SK-N-SH (cell line): Measurements from ENCODE around the gene PPIF. TPM values are rescaled to one million over a fixed set of nuclear protein-coding genes. Genes with fewer than 3 reads are reported as not detected.

ENCODE experiments used
- CTCF ChIA-PET: fragments of 300-600, 350-600 bp; formaldehyde crosslinking; extraction: SDS; loops from one replicate; lab custom pipeline; 2021; lab: Yijun Ruan, JAX
- POLR2A ChIA-PET: fragments of 350-600 bp; sonication (Branson Sonifier 250); formaldehyde crosslinking; extraction: SDS; loops from one replicate; lab custom pipeline; 2020; ENCODE audit warnings: antibody characterized with exemption, inconsistent platforms; lab: Yijun Ruan, JAX
- DNase-seq: peaks from one replicate; pipeline ENCODE4 v3.0.0; 2012
- H2AFZ ChIP-seq: fragments of 200-600 bp; sonication (generic); 2 replicates; pipeline ENCODE4 v1.8.1; 2016; ENCODE audit warnings: antibody characterized with exemption, mild to moderate bottlenecking, low read depth
- H3F3A ChIP-seq: fragments of 200-600 bp; sonication (generic); replicated peaks from 2 replicates; pipeline ENCODE3; 2016; ENCODE audit warnings: antibody characterized with exemption, mild to moderate bottlenecking; ENCODE audit not compliant: insufficient read depth
- H3K27ac ChIP-seq, 2 experiments: fragments of 200-500 bp in 1 of 2; fragments of 200-600 bp in 1 of 2; sonication (Bioruptor generic) in 1 of 2; sonication (generic), shearing (Covaris generic) in 1 of 2; 2 replicates each; pipeline versions ENCODE4 v1.5.1 to v1.6.1; 2014 to 2016; ENCODE audit warnings: low read depth in 2 of 2, inconsistent platforms in 1 of 2, low read length in 1 of 2, mild to moderate bottlenecking in 1 of 2, mixed read lengths in 1 of 2
- H3K27me3 ChIP-seq: fragments of 200-600 bp; sonication (generic), shearing (Covaris generic); 2 replicates; pipeline ENCODE4 v1.6.1; 2016; ENCODE audit warnings: mixed run types; ENCODE audit not compliant: insufficient read depth
- H3K36me3 ChIP-seq, 2 experiments: fragments of 200-500 bp in 1 of 2; fragments of 200-600 bp in 1 of 2; sonication (Bioruptor generic) in 1 of 2; sonication (generic) in 1 of 2; replicated peaks in 1 of 2; 2 replicates each; pipeline versions ENCODE3 to v1.5.1; 2014 to 2016; ENCODE audit warnings: low read length in 1 of 2, mild to moderate bottlenecking in 1 of 2; ENCODE audit not compliant: insufficient read depth in 2 of 2, control insufficient read depth in 1 of 2
- H3K4me1 ChIP-seq, 2 experiments: fragments of 200-500 bp in 1 of 2; fragments of 200-600 bp in 1 of 2; sonication (Bioruptor generic) in 1 of 2; sonication (generic), shearing (Covaris generic) in 1 of 2; 2 replicates each; pipeline versions ENCODE4 v1.5.1 to v1.6.1; 2014 to 2016; ENCODE audit warnings: low read depth in 1 of 2, low read length in 1 of 2, mixed run types in 1 of 2; ENCODE audit not compliant: insufficient read depth in 2 of 2, control insufficient read depth in 1 of 2
- H3K4me2 ChIP-seq: fragments of 200-600 bp; sonication (generic), shearing (Covaris generic); 2 replicates; pipeline ENCODE4 v1.6.1; 2017; ENCODE audit warnings: mixed run types
- H3K4me3 ChIP-seq, 2 experiments: fragments of 200-500 bp in 1 of 2; fragments of 200-600 bp in 1 of 2; sonication (Bioruptor generic) in 1 of 2; sonication (generic), shearing (Covaris generic) in 1 of 2; 2 replicates each; pipeline versions ENCODE4 v1.5.1 to v1.8.1; 2014 to 2016; ENCODE audit warnings: low read depth in 2 of 2, inconsistent platforms in 1 of 2, low read length in 1 of 2, mild to moderate bottlenecking in 1 of 2, mixed read lengths in 1 of 2, moderate library complexity in 1 of 2
- H3K79me2 ChIP-seq: fragments of 200-600 bp; sonication (generic); 2 replicates; pipeline ENCODE4 v1.8.1; 2017; ENCODE audit warnings: mild to moderate bottlenecking; ENCODE audit not compliant: insufficient read depth
- H3K9ac ChIP-seq: fragments of 200-600 bp; sonication (generic); 2 replicates; pipeline ENCODE4 v1.6.1; 2017; ENCODE audit warnings: mixed run types
- H3K9me2 ChIP-seq: fragments of 200-600 bp; sonication (generic); 2 replicates; pipeline ENCODE4 v1.6.1; 2017; ENCODE audit warnings: mixed run types
- H3K9me3 ChIP-seq: fragments of 200-600 bp; sonication (generic); 2 replicates; pipeline ENCODE4 v1.6.1; 2017; ENCODE audit warnings: mixed run types, mild to moderate bottlenecking, moderate library complexity
- H4K20me1 ChIP-seq: fragments of 200-600 bp; sonication (generic); 2 replicates; pipeline ENCODE4 v1.6.1; 2017; ENCODE audit warnings: mild to moderate bottlenecking, mixed run types; ENCODE audit not compliant: insufficient read depth
- ELF1 ChIP-seq: IDR thresholded peaks from 2 replicates; pipeline ENCODE4 v1.4.0; 2012
- FOXJ3 ChIP-seq: sonication (generic); formaldehyde crosslinking; IDR thresholded peaks from 2 replicates; pipeline ENCODE4 v1.5.1; 2020; ENCODE audit warnings: mild to moderate bottlenecking, missing genetic modification reagents
- FOXM1 ChIP-seq: IDR thresholded peaks from 2 replicates; pipeline ENCODE4 v1.4.0; 2012; ENCODE audit warnings: low read depth, mild to moderate bottlenecking
- GATA2 ChIP-seq: sonication (generic); formaldehyde crosslinking; IDR thresholded peaks from 2 replicates; pipeline ENCODE4 v1.5.0; 2020; ENCODE audit warnings: mild to moderate bottlenecking, missing genetic modification reagents
- JUND ChIP-seq: IDR thresholded peaks from 2 replicates; pipeline ENCODE4 v1.4.0; 2012
- MEF2A ChIP-seq: IDR thresholded peaks from 2 replicates; pipeline ENCODE4 v1.4.0; 2012; ENCODE audit warnings: low read depth, borderline replicate concordance
- POLR2AphosphoS5 ChIP-seq: IDR thresholded peaks from 2 replicates; pipeline ENCODE4 v1.6.1; 2012; ENCODE audit warnings: low read depth, low read length
- RAD21 ChIP-seq: IDR thresholded peaks from 2 replicates; pipeline ENCODE4 v1.6.1; 2012; ENCODE audit warnings: mild to moderate bottlenecking, low read length
- RCOR1 ChIP-seq: fragments of 150-350 bp; IDR thresholded peaks from 2 replicates; pipeline ENCODE4 v1.6.1; 2017; ENCODE audit warnings: antibody characterized with exemption, low read length
- REST ChIP-seq: IDR thresholded peaks from 2 replicates; pipeline ENCODE4 v1.6.1; 2012; ENCODE audit warnings: mild to moderate bottlenecking, low read depth, low read length, moderate library complexity
- RXRA ChIP-seq: IDR thresholded peaks from 2 replicates; pipeline ENCODE4 v1.4.0; 2012; ENCODE audit warnings: low read depth, mild to moderate bottlenecking, borderline replicate concordance
- TAF1 ChIP-seq: IDR thresholded peaks from 2 replicates; pipeline ENCODE4 v1.6.1; 2012; ENCODE audit warnings: low read depth, mild to moderate bottlenecking, low read length, moderate library complexity, borderline replicate concordance
- TCF12 ChIP-seq: IDR thresholded peaks from 2 replicates; pipeline ENCODE4 v1.4.0; 2012
- WGBS: methylation state at CpG from one replicate; pipeline ENCODE4 v1.1.6; 2017; ENCODE audit warnings: low lambda C conversion rate; 5-methylcytosine and 5-hydroxymethylcytosine counted together
- polyA plus RNA-seq, 3 experiments: library from polyadenylated mRNA; depleted of rRNA; stranded (reverse); fragments of >200 nt; gene quantifications; 2 replicates each; pipeline ENCODE4 v1.2.3, GENCODE V29; 2012
- TF ChIP-seq, protein P1 (sequence below): fragments of 150-350 bp; IDR thresholded peaks from 2 replicates; pipeline ENCODE4 v1.6.1; 2017; ENCODE audit warnings: antibody characterized with exemption, low read length, low read depth, borderline replicate concordance
- TF ChIP-seq, protein P2 (sequence below): IDR thresholded peaks from 2 replicates; pipeline ENCODE4 v1.4.0; 2012; ENCODE audit warnings: low read depth

PPIF gene
- polyA plus RNA-seq, 1 of the 3 experiments (the other 2 are of a cell fraction) = 85.9 TPM

DNA sequence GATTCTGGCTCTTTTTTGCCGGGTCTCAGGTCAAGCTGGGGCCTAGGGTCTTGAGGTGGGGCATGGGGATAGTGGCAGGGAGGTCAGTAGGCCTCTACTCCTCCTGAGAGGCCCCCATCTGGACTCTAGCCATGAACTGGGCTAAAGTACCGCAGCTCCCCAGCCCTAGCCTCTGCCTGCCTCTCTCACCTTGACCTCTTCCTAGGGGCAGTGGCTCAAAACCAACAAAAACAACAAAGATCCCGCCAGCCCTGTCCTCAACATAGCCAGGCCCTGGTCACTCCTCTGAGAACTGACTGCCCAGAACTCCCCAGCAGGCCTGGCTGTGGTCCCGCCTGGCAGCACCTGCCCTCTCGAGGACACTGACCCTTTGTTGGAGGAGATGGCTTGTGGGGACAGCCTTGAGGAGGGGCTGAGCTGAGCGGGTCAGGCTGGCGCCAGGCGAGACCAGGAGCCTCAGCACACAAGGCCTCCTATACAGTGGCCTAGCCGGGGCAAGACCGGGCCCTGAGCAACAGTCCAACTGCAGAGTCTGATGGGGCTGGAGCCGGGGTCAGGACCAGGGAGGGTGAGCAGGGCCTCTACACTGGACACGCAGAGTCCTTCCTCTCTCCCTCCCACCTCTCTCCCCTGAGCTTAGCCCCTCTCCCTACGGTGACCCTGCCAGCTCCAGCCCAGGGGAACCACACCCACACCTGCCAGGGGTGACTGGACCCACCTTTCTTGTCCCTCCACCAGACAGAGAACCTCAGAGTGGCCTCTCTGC is 11.6 kb upstream of the PPIF start:
- Histone ChIP-seq H3K4me3 (no peak overlapping the region), H2AFZ (no peak overlapping the region)
- WGBS = 86% methylated on average over 9 of the region's 13 CpGs

More for the DNA sequence above, 11.6 kb upstream of the PPIF start:
- TF ChIP-seq REST (no peak), FOXJ3 (no peak), GATA2 (CRISPR knock-in tag) (no peak), TAF1 (no peak), JUND (no peak), FOXM1 (no peak), MEF2A (no peak), RXRA (no peak), TCF12 (no peak), ELF1 (no peak), RAD21 (no peak), POLR2AphosphoS5 (no peak), RCOR1 (no peak)
- TF ChIP-seq, protein P1, sequence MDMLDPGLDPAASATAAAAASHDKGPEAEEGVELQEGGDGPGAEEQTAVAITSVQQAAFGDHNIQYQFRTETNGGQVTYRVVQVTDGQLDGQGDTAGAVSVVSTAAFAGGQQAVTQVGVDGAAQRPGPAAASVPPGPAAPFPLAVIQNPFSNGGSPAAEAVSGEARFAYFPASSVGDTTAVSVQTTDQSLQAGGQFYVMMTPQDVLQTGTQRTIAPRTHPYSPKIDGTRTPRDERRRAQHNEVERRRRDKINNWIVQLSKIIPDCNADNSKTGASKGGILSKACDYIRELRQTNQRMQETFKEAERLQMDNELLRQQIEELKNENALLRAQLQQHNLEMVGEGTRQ = no peak
- TF ChIP-seq, protein P2, sequence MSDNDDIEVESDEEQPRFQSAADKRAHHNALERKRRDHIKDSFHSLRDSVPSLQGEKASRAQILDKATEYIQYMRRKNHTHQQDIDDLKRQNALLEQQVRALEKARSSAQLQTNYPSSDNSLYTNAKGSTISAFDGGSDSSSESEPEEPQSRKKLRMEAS = no peak
- Histone ChIP-seq H3K9me3 (no peaks in the 10 kb centered on the region), H3K27me3 (no peaks in the 10 kb centered on the region), H3K79me2 (no peaks in the 10 kb centered on the region), H4K20me1 (no peaks in the 10 kb centered on the region), H3K9me2 (no peaks in the 10 kb centered on the region), H3K27ac (no peak overlapping the region; a peak in 1 of 4 replicates), H3F3A (peaks cover 7% of the 10 kb centered on the region), H3K4me2 (no peak overlapping the region), H3K9ac (no peak overlapping the region), H3K36me3 (no peaks in the 10 kb centered on the region), H3K4me1 (peaks cover 0 to 9% of the 10 kb centered on the region in 2 experiments; a peak in 2 of 4 replicates)
- ChIA-PET CTCF (no interaction called here), POLR2A (no interaction called here)
- no peak for DNase-seq
